ENCODE results near the gene TBC1D22A.

Gene TBC1D22A

DNA sequence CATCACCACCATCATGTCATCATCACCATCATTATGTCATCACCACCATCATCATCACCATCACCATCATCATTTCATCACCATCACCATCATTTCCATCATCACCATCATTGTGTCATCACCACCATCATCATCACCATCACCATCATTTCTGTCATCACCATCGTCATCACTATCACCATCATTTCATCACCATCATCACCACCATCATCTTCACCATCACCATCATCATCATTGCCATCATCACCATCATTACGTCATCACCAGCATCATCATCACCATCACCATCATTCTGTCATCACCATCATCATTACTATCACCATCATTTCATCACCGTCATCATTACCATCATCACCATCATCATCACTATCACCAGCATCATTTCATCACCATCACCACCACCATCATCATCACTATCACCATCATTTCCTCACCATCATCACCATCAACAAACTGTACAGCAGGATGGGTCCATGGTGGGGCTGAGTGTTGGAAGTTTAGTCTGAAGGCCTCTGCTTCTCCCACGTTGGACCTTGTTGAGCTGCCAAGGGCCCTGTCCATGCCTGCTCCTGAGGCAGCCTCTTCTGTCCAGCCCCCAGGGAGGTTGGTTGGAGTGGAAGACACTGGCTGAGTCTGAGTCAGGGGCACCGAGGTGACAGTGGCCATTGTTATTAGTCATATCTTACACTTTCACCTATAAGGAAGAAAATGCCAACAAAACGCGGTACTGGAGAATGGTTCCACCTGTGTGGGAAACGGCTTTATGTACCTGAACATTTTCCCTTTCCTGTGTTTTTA, 247.1 kb downstream of the TBC1D22A start:
- no peak for DNase-seq (ENCODE audit: low read depth in 2 of 2, low spot score in 1 of 2)

- no peak for DNase-seq (ENCODE audit: low read depth in 2 of 2, low spot score in 1 of 2)
Measured at GRCh38 chr22:47010211-47010610, 247.8 kb downstream of the TBC1D22A start.

GRCh38 chr22:47011131-47011858, 248.8 kb downstream of the TBC1D22A start:
- DNase-seq (ENCODE audit: low read depth in 2 of 2, low spot score in 1 of 2), result no peak

DNA sequence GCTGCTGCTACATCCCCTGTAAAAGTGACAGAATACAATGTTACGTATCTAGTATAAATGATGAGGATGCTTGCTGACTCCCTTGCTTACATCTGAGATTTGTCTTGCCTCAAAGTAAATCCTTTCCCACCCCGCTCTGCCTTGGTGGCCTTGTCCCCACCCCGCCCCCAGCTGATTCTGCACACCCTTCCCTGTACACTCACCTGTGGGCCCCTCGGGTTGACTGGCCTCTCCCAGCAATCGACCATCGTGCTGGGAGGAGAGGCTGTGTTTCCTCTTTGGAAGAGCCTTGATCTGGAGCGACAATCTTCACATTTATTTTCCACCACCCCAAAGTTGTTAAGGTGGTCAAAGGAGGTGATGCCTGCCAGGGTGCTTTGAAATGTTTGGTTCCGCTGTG, 249.4 kb downstream of the TBC1D22A start:
- no peak for DNase-seq (ENCODE audit: low read depth in 2 of 2, low spot score in 1 of 2)

GRCh38 chr22:47012589-47013370, 250.3 kb downstream of the TBC1D22A start:
- no peak for DNase-seq (ENCODE audit: low read depth in 2 of 2, low spot score in 1 of 2)

- DNase-seq (ENCODE audit: low read depth in 2 of 2, low spot score in 1 of 2), result no peak
Measured at GRCh38 chr22:47013861-47014635, 251.6 kb downstream of the TBC1D22A start.

DNA sequence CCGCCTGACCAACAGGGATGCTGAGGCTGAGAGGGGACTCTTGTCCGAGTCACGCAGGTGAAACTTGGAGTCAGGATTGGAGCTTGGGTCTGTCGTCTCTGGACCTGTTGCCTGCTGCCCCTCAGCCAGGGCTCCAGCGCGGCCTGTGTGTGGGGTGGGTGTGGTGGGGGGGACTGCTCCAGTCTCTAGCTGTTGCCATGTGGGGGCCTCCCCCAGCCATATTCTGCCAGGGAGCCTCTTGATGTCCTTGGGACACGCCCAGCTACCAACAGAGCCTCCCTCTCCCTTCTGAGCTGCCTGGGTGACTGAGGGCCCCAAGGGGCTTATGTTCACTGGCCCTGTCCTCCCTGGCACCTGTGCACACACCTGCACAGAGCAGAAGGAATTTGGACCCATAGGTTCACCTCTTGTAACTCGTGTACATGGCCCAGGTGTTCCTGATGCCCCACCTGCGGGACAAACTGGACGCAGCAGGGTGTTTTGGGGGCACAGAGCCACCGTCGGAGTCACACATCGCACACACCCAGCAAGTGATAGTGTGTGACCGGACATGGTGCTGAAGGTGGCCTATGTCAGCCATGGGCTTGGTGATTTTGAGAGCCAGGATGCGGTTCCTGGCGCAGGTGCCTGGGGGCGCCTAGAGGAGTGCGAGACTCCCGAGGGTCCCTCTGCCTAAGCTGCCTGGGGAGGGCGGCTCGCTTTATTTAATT, 252.3 kb downstream of the TBC1D22A start:
- DNase-seq (ENCODE audit: low read depth in 2 of 2, low spot score in 1 of 2), result no peak

DNA sequence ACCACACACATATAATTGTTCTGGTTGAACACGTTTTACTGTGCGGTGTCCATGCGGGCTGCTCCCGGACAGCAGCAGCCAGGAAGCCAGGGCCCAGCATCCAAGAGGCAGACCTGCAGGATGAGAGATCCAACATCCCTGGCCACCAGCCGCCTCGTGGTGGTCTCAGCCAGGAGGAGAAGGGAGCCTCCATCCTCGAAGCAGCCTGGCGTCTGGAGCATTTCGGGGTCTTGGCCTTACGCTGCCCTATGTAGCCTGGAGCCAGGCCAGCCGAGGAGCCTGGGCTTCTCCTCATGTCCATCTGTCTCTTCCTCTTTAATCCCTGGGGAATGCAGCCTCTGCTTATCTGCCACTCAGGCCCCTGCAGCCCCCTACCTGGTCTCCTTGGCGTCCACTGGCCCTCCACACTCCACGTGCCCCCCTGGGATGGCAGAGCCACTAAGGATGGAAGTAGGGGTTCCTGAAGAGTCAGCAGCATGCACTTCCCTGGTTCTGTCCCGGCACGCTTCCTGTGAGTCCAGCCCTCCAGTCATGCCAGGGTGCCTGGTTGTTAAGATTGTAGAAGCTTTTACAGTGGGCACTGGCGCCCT, 253.2 kb downstream of the TBC1D22A start:
- no peak for DNase-seq (ENCODE audit: low read depth in 2 of 2, low spot score in 1 of 2)

DNA sequence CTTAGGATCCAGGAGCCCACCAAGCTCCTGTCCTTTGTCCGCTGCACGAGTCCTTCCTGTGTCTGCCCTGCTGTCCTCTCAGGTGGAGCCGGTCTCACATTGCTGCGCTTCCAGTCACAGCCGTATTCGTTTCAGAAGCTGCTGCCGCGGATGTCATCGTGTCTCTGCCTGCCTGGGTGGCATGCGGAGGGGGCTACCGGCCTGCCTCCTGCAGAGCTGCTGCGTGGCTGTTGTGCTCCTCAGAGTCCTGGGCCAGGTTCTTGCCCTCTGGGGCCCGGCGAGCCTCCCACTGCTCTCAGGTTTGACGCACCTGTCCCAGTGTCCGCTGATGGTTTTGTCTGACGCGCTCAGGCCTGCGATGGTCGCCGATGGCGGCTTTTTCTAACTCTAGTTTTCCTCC, 254.2 kb downstream of the TBC1D22A start:
- DNase-seq (ENCODE audit: low read depth in 2 of 2, low spot score in 1 of 2), result no peak

- DNase-seq (ENCODE audit: low read depth in 2 of 2, low spot score in 1 of 2), result no peak
Measured at GRCh38 chr22:47017245-47017644, 254.8 kb downstream of the TBC1D22A start.

GRCh38 chr22:47018010-47018910, 255.8 kb downstream of the TBC1D22A start:
- no peak for DNase-seq (ENCODE audit: low read depth in 2 of 2, low spot score in 1 of 2)

- DNase-seq (ENCODE audit: low read depth in 2 of 2, low spot score in 1 of 2), result no peak
Measured at GRCh38 chr22:47019012-47019790, 256.8 kb downstream of the TBC1D22A start.

- no peak for DNase-seq (ENCODE audit: low read depth in 2 of 2, low spot score in 1 of 2)
Measured at GRCh38 chr22:47020166-47020565, 257.7 kb downstream of the TBC1D22A start.

DNA sequence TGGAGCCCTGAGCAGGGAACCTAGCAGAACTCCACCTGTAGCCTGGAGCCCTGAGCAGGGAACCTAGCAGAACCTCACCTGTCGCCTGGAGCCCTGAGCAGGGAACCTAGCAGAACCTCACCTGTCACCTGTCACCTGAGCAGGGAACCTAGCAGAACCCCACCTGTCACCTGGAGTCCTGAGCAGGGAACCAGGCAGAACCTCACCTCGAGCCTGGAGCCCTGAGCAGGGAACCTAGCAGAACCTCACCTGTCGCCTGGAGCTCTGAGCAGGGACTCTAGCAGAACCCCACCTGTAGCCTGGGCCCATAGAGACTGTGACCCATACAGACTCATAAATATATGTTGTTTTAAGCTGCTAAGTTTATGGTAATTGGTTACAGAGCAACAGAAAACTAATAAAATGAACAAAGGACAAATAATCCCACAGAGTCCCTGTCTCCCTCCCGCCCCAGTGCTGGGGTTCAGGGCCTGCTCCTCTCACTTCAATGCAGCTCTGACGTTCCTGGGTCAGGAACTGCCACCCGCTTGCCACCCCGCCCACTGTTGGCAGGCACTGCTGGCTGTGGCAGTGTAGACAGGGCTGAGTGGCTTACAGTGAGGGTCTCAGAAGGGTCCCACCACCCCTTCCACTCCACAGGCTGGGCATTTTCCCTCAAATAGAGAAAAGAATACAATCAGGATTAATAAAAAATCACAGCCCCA, 259.1 kb downstream of the TBC1D22A start:
- no peak for DNase-seq (ENCODE audit: low read depth in 2 of 2, low spot score in 1 of 2)

DNA sequence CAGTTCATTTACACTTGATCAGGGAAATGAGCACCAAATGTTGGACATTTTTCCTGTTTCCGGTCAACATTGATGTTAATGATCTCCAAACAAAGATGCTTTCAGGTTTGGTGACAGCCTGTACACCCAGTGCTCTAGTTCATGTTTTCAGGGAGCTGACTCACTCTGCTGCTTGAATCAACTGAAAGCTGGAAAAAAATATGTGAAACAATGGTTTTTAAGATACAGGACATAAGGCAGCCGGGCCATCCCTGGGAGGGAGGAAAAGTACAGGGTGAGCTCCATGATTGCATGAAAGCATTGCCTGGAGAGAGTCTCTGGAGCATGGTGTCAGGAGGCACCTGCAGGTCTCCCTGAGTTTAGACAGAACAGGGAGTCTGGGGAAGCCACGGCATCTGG, 259.6 kb downstream of the TBC1D22A start:
- DNase-seq (ENCODE audit: low read depth in 2 of 2, low spot score in 1 of 2), result no peak

DNA sequence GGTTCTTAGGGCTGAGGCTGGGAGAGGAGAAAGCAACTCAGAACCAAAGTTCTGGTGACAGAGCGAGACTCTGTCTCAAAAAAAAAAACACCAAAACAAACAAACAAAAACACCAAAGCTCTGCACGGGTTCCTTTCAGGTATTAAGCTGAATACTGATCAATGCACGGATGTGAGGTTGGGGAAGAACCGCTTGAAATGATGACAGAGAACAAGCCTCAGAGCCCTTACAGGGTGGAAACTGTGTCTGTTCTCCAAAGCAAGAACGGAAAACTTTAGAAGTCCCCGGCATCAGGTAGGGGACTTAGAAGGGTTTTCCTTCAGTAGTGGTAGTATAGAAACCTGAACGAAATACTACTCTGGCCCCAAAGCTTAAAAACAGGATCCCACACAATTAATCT, 260.0 kb downstream of the TBC1D22A start:
- no peak for DNase-seq (ENCODE audit: low read depth in 2 of 2, low spot score in 1 of 2)

- no peak for DNase-seq (ENCODE audit: low read depth in 2 of 2, low spot score in 1 of 2)
Measured at GRCh38 chr22:47023871-47024270, 261.4 kb downstream of the TBC1D22A start.

DNA sequence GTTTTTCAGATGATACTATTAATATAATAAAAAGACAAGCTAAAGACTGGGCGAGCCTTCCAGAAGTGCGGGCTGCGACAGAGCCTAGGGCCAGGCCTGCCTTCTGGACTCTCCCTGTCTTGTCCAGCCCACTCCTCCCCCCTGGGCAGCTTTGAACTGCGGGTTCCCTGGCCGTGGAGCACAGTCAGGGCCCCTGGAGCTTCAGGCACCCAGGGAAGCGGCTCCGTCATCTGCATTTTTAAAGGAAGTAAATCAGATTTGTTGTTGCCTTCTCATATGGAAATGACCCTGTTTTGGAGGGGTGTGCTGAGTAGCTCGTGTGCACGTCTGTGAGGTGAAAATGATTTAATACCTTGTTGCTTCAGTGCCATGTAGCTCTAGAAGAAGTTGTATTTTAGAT, 265.3 kb downstream of the TBC1D22A start:
- no peak for DNase-seq (ENCODE audit: low read depth in 2 of 2, low spot score in 1 of 2)
